HG02798 (cell line): ENCODE data around the gene KCNN3.

Experiments used
- ATAC-seq: cut with Tn5 transposase; IDR thresholded peaks from one replicate; pipeline ENCODE4 v1.9.1; 2021; ENCODE audit warnings: mild to moderate bottlenecking; ENCODE audit not compliant: unreplicated experiment, poor library complexity

KCNN3 gene

DNA sequence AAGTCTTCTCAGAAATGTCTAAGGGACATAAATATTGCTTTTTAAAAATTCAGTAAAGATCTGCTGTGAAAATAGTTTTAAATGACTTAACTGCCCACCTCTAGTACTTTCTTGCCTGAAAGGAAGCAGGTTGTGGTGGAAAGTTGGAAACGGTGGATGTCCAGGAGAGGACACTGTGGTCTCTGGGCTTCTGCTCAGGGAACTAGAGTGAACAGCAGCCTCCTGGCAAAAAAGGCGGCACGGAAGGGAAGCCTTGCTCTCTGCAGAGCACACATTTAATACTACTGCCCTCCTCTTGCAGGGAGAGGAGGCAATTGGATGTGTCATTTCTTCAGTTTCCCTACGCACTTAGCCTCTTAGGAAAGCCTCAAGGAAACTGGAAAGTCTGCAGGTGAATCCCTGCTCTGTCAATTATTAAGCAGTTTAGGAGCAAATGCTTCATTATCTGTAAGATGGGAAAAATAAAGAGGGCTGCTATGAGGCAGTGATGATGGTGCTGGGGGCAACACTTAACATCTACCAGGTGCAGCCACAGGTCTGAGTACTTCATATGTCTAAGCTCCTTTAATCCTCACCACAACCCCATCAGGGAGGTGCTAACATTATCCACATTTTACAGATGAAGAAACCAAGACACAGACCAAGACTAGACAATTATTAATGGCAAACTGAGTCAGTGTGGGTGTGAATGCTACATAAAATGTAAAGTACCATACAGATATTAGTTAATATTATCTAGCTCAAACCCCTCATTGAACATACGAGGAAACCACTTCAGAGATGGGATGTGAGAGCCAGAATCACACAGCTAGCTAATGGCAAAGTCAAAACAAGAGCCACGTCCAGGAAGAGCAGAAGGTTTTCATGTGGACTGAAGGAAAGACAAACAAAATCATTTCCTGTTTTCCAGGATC lies 153.2 kb downstream of the KCNN3 start:
- no peak for ATAC-seq

DNA sequence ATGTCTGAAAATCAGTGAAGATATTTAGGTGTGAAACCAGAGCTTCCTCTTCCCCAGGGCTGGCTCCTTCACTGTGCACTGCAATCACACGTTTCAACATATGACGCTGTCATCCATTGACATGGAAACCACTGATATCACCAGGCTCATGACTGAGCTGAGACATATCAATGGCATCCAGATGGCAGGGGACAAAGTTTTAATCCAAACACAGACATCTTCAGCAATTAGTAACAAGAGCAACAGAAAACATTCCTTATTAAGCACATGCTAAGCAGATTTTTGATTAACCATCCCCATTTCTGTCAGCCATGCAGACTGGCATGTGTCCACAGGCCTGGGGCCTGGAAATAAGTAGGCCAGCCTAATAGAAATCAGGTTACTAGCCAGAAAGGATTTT lies 154.1 kb downstream of the KCNN3 start:
- no peak for ATAC-seq

DNA sequence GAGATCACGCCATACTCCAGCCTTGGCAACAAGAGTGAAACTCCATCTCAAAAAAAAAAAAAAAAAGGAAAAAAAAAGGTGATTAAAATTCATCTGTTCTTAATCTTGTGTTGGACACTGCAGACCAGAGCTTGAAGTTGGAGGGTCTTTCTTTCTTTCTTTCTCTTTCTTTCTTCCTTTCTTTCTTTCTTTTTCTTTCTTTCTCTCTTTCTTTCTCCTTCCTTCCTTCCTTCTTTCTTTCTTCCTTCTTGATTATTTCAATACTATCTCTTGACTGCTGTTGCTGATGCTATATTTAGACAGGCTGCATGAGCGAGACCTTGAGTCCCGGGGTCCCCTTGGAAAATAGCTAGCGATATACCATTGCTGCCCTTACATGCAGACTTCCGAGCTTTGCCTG lies 154.7 kb downstream of the KCNN3 start:
- ATAC-seq = no peak

GRCh38 chr1:154714638-154715037 lies 155.4 kb downstream of the KCNN3 start:
- ATAC-seq = no peak

GRCh38 chr1:154714052-154714623 lies 155.9 kb downstream of the KCNN3 start:
- no peak for ATAC-seq

DNA sequence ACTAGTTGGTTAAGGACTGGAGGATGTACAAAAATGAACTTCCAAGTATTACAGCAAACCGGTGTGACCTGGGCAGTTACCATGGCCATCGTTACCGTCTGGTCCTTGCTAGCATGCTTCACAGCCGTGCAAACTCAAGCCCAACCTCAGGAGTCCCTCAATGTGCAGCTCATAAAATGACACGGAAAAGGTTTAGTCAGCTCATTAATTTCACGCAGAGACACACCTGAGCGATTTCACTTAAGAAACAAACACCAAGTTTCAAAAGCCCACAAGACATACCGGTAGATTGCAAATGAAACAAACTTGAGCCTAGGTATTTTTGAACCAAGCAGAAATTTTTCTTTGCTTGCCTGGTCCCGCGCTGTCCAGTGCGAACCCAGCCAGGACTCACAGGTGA lies 157.1 kb downstream of the KCNN3 start:
- no peak for ATAC-seq

GRCh38 chr1:154712166-154712810 lies 157.8 kb downstream of the KCNN3 start:
- ATAC-seq = no peak

GRCh38 chr1:154711416-154711815 lies 158.7 kb downstream of the KCNN3 start:
- ATAC-seq = no peak

DNA sequence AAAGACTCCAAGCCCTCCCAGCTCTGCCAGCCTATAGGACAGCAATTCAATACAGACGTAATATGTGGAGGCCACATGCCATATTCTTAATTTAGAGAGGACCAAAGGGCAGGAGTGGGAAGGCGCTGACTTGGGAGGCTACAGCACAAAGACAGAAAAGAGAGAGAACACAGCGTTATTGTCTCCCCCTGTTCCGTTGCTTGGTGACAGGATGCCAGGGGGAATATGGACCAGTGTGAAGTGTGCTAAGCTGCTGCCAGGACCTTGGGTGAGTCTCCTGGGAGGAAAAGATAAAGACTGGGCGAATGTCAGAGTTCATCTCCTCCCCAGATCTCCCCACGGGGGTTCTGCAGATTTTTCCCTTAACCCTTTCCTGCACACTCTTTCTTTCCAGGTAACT lies 160.0 kb downstream of the KCNN3 start:
- no peak for ATAC-seq

GRCh38 chr1:154707901-154708463 lies 162.1 kb downstream of the KCNN3 start:
- ATAC-seq = no peak

DNA sequence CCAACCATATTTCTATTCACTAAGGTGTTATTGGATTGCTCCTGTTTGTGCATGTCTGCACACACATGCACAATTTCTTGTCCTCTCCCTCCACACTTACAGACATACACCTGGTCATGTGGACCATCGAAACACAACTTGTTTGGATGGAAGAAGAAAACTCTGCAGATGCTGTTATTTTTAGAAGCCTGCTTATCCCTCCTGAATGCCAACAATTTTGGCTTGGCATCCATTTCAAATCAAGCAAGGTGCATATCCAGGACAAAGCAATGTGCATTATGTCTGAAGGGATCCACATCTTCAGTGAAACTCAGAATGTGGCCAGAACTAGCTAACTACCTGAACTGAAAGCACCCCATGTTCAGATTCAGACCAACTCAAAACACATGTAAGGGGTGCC lies 163.2 kb downstream of the KCNN3 start:
- ATAC-seq = no peak

DNA sequence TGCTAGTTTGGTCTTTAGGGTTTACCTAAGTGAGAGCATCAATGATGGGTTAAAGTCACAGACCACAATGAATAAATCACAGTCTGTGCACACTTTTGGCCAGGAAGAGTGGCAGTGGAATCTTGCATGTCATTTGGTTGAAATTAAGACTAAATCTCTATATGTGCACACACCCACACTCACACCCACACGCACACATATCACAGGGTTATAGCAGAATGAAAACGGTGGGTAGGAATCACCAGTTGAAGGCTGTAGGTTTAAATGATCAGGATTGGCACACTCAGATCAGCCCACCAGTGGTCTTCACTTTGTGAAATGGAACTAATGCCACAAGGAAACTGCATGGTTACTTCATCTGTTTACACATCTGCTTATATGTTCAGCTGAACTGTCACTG lies 164.5 kb downstream of the KCNN3 start:
- ATAC-seq = no peak

DNA sequence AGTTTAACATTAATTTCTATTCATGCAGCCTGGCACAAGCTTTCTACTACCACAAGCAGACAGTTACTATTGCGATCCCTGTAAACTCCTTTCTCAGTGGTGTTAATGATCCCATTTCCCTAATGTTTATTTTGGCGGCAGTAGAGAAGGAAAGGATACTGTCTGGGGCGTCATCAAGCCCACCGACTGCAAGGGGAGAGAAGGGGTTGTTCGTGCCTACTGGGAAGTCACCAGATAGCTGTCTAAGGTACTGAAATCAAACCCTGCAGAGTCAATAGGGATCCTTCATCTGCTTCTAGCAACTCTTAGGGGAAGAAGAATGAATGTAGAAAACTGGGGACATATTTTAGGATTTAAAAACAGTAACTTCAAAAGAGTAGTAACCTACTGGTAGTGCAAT lies 166.9 kb downstream of the KCNN3 start:
- no peak for ATAC-seq

DNA sequence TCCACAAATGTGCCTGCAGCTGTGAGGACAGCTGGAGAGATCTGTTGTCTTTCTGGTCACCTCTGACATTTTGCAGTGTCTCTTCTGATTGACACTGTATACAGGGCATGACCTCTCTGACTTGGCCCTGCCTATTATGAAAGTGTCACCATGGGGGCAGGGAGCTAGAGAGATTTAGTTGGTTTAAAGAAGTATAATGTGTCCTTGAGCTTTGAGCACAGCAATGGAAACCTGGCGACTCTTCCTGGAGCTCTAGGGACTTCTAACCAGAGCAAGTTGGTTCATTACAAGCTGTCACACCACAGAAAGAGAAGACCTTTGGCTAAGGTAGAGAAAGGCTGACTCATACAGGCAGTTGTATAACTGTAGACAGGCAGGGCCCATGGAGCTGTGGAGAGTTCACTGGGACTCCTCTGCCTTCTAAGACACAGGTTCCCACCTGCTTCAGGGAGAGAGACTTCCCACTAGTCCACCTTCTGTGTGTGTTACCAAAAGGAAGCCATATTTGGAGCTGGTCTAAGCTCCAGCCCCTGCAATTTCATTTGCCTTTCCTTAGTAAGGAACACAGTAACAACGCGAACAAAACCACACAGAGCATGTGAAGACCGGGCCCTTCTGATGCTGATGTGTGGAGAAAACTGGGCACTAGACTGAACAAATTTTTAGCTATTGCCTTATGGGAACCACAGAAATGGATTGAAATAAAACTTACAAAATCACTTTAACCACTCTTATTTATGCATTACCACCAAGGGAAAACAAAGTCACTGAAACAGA lies 171.6 kb downstream of the KCNN3 start:
- peak; percentile 34 for ATAC-seq

DNA sequence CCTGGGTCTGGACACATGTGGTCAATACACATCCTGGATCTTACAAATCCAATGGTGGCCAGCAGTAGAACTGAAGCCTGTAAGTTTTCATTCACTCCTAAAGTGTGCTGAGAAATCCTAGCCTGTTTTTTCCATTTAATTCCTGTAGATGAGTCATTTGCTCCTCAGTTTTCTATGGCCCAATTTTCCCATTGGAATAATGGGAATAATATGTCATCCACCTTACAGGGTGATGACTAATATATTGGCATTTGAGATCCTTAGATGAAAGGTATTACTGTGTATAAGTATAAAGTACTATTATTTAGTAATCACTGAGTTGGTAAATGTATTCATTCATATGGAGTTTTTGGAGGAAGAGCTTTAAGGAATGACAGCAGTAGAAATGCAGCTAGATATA lies 172.4 kb downstream of the KCNN3 start:
- no peak for ATAC-seq

- no peak for ATAC-seq
These were observed 173.6 kb downstream of the KCNN3 start for GRCh38 chr1:154696456-154696855.

DNA sequence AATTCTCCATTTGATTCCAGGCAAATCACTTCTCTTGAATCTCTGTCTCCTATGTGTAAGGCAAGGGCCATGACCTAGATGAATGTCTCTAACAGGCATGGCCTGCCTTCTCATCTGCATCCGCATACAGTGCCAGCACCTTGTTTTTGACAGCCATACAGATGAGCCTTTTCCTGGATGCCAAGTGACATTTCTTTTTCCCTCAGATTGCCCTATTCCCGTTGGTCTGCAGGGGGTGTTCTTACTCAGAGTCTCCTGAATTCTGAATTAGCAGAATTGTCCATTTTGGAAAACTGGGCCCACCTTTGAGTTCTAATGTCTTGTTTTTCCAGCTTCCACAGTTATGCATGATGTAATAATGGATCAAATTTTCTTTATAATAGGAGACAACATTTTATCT lies 174.1 kb downstream of the KCNN3 start:
- ATAC-seq = no peak

DNA sequence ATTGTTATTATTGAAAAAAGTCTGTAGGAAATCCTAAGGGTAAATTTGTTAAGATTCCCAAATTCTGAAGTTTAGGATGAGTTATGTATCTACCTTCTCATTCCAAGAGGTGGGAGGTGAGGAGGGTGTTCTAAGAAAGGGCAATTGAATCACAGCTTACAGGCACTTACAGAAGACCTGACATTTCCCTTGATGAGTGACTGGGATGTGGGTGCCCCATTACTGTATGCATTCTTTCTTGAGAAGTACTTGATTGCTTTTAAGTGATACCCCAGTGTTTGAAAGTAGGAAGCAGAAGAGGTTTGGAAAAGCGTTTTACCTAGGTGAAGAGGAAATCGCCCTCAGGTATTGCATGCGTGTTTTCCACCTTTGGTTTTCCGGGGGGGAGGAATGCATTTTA lies 175.1 kb downstream of the KCNN3 start:
- ATAC-seq = no peak

DNA sequence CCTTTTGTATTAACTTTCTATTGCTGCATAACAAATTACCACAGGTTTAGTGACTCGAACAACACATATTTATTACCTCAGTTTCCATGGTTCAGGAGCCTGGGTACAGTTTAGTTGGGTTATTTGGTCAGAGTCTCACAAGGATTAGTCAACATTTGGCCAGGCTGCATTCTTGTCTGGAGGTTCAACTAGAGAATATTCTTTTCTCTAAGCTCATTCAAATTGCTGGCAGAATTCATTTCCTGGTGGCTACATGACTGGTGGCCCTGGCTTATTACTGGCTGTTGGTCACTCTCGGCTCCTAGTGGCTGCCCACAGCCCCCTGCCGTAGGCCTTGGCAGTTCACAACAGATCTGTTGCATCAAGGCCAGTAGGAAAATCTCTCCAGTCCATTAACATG lies 181.0 kb downstream of the KCNN3 start:
- ATAC-seq = no peak

DNA sequence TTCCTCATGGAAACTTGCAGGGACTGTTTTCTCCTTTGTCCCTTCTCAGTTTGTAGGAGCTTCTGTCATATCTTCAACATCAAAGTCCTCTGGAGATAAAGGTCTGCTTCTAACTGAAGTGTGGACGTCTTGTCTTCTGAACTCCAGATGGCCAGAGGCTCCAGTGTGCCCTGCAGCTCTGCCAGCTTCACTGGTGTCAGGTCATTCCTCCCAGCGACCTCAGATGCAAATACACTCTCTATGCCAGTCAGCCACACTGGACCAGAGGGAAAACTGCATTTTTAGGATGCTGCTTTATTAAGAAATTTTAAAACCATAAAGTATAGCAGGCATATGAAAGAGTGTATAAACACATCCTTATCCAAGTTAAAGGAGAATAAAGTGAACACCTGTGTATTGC lies 183.6 kb downstream of the KCNN3 start:
- ATAC-seq = no peak
